ENCODE results near the gene DHX36. TPM values are rescaled to one million over a fixed set of nuclear protein-coding genes. Genes with fewer than 3 reads are reported as not detected.

DHX36 gene, protein sequence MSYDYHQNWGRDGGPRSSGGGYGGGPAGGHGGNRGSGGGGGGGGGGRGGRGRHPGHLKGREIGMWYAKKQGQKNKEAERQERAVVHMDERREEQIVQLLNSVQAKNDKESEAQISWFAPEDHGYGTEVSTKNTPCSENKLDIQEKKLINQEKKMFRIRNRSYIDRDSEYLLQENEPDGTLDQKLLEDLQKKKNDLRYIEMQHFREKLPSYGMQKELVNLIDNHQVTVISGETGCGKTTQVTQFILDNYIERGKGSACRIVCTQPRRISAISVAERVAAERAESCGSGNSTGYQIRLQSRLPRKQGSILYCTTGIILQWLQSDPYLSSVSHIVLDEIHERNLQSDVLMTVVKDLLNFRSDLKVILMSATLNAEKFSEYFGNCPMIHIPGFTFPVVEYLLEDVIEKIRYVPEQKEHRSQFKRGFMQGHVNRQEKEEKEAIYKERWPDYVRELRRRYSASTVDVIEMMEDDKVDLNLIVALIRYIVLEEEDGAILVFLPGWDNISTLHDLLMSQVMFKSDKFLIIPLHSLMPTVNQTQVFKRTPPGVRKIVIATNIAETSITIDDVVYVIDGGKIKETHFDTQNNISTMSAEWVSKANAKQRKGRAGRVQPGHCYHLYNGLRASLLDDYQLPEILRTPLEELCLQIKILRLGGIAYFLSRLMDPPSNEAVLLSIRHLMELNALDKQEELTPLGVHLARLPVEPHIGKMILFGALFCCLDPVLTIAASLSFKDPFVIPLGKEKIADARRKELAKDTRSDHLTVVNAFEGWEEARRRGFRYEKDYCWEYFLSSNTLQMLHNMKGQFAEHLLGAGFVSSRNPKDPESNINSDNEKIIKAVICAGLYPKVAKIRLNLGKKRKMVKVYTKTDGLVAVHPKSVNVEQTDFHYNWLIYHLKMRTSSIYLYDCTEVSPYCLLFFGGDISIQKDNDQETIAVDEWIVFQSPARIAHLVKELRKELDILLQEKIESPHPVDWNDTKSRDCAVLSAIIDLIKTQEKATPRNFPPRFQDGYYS
- total RNA-seq = 100 to 1,000 TPM in 1 of 4 donors, 10 to 100 TPM in 3; 52.4 to 117 (median 78.7) TPM
- 100 to 1,000 TPM in 1 of 3 donors, 10 to 100 TPM in 2; 41.8 to 114 (median 66.7) TPM for polyA plus RNA-seq
- long read RNA-seq, donor 1, full-length matches to known transcripts = 12 of 32 reads
- long read RNA-seq, donor 1, partial matches to known transcripts = 19 of 32 reads
- long read RNA-seq, donor 1, other reads (novel, unspliced or antisense) = 1 of 32 reads
- long read RNA-seq, donor 2, full-length matches to known transcripts = 39 of 90 reads
- long read RNA-seq, donor 2, partial matches to known transcripts = 47 of 90 reads
- long read RNA-seq, donor 2, other reads (novel, unspliced or antisense) = 4 of 90 reads

DNA sequence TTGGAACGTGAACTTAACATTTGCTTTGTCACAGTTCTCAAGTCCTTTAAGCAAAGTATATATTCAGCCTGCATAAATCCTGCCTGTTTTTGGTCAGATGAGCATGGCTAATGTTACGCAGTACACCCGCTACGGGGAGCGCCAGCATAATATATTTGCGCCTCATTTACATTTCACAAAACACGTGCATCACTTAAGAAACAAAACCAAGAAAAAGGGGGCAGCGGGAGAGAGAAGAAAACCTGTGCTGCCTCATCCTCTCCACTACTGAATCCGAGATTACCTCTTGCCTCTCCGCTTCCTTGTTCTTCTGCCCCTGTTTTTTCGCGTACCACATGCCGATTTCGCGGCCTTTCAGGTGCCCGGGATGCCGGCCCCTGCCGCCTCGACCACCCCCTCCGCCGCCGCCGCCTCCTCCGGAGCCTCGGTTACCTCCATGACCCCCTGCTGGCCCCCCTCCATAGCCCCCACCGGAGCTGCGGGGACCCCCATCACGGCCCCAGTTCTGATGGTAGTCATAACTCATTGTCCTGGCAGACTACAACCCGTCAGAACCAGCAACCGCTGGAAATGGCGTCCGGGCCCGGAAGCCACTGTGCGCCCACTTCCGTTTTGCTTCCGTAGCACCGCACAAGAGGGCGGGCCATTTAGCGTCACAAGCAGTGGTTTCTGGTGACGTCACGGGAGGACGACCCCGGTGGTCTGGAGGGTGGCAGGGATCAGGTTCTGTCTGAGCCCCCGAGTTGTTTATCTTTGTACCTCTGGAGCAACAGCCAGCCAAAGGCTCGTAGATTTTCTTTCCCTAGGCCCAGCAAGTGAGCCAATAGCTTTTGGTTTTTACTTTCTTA, at the start of gene DHX36:
DHX36 (minus strand) TSS at position 597 of the 848 bp plus-strand sequence; CDS start at position 526, 71 bp downstream.
- Histone ChIP-seq H3K9me3 (no peaks in the 10 kb centered on the region), H3K36me3 (ENCODE audit: insufficient read depth in 1 of 2, low read depth in 1 of 2) (no peaks in the 10 kb centered on the region), H3K27me3 (ENCODE audit: insufficient read depth in 3 of 3, low read length in 2 of 3) (no peaks in the 10 kb centered on the region), H3K4me3 (peak within 1 kb of the TSS; percentile 93), H3K27ac (peak within 1 kb of the TSS; percentile 86), H3K4me1 (peaks cover 30% of the 10 kb centered on the region)
- intact Hi-C loops (cut with DNase I) = loop anchor here (5.0 to 10.0 kb wide), 2 partner anchors 42 to 1001 kb away; no protein-coding TSS in a partner anchor
- TF ChIP-seq CTCF (IDR thresholded peaks at IDR 0.05) = no peak
- DNase-seq (peak; percentile 89 to 94), ATAC-seq (peak; percentile 96 to 98 (median 96))
- WGBS, 3 donors = 0 to 1% (median 0%) methylated on average over 40 to 45 of the region's 45 CpGs

GRCh38 chr3:154367221-154367620, 42.9 kb upstream of the DHX36 start:
- no peak for TF ChIP-seq CTCF (IDR thresholded peaks at IDR 0.05)
- Histone ChIP-seq H3K27me3 (ENCODE audit: insufficient read depth in 3 of 3, low read length in 2 of 3) (peaks cover 0 to 2% (median 0%) of the 10 kb centered on the region in 3 donors), H3K4me1 (no peaks in the 10 kb centered on the region), H3K9me3 (no peaks in the 10 kb centered on the region), H3K27ac (no peak overlapping the region), H3K4me3 (no peak overlapping the region), H3K36me3 (ENCODE audit: insufficient read depth in 1 of 2, low read depth in 1 of 2) (no peaks in the 10 kb centered on the region)
- 10 to 16% (median 12%) methylated on average over 3 of the region's 3 CpGs for WGBS, 3 donors
- intact Hi-C loops (cut with DNase I) = no loop called here
- ATAC-seq = no peak
- DNase-seq = no peak

GRCh38 chr3:154364849-154365248, 40.6 kb upstream of the DHX36 start:
- no peak for DNase-seq
- no peak for ATAC-seq
- no peaks in the 10 kb centered on the region for H3K9me3 ChIP-seq
- intact Hi-C loops (cut with DNase I) = no loop called here
- no peak for TF ChIP-seq CTCF (IDR thresholded peaks at IDR 0.05)
- no peak overlapping the region for H3K4me3 ChIP-seq
- no peak overlapping the region for H3K27ac ChIP-seq
- H3K4me1 ChIP-seq = no peaks in the 10 kb centered on the region
- no peaks in the 10 kb centered on the region for H3K36me3 ChIP-seq (ENCODE audit: insufficient read depth in 1 of 2, low read depth in 1 of 2)
- peaks cover 0 to 2% (median 0%) of the 10 kb centered on the region in 3 donors for H3K27me3 ChIP-seq (ENCODE audit: insufficient read depth in 3 of 3, low read length in 2 of 3)

GRCh38 chr3:154361099-154361498, 36.8 kb upstream of the DHX36 start:
- no peaks in the 10 kb centered on the region for H3K36me3 ChIP-seq (ENCODE audit: insufficient read depth in 1 of 2, low read depth in 1 of 2)
- DNase-seq (no peak), ATAC-seq (no peak)
- no peak for TF ChIP-seq CTCF (IDR thresholded peaks at IDR 0.05)
- H3K4me3 ChIP-seq = no peak overlapping the region
- no peak overlapping the region for H3K27ac ChIP-seq
- no peaks in the 10 kb centered on the region for H3K9me3 ChIP-seq
- WGBS, 3 donors = 61 to 68% (median 67%) methylated on average over 1 of the region's 1 CpG
- no peaks in the 10 kb centered on the region for H3K4me1 ChIP-seq
- intact Hi-C loops (cut with DNase I) = no loop called here
- H3K27me3 ChIP-seq (ENCODE audit: insufficient read depth in 3 of 3, low read length in 2 of 3) = peaks cover 0 to 2% (median 0%) of the 10 kb centered on the region in 3 donors
